Neural progenitor cell (in vitro differentiated cells): ENCODE measurements around the gene THSD1. TPM values are rescaled to one million over a fixed set of nuclear protein-coding genes. Genes with fewer than 3 reads are reported as not detected.

Experiments
- DNase-seq: peaks from one replicate; pipeline ENCODE4 v3.0.0-alpha.2; 2016; ENCODE audit warnings: low spot score
- H2AFZ ChIP-seq: fragments of 200-600 bp; sonication (generic); replicated peaks from 2 replicates; pipeline ENCODE4 v1.6.1; 2016; ENCODE audit warnings: antibody characterized with exemption
- H3F3A ChIP-seq: fragments of 200-600 bp; sonication (generic); 2 replicates; pipeline ENCODE4 v1.6.1; 2016; ENCODE audit warnings: antibody characterized with exemption, low read depth
- H3K27ac ChIP-seq: fragments of 200-600 bp; sonication (generic); 2 replicates; pipeline ENCODE4 v1.5.1; 2016; ENCODE audit warnings: mild to moderate bottlenecking
- H3K27me3 ChIP-seq: fragments of 200-600 bp; sonication (generic); 2 replicates; pipeline ENCODE4 v1.6.1; 2016; ENCODE audit warnings: mild to moderate bottlenecking, moderate library complexity
- H3K36me3 ChIP-seq: fragments of 200-600 bp; sonication (generic); 2 replicates; pipeline ENCODE4 v1.5.1; 2016
- H3K4me1 ChIP-seq: fragments of 200-600 bp; sonication (generic); 2 replicates; pipeline ENCODE4 v1.6.1; 2016; ENCODE audit warnings: mixed run types
- H3K4me2 ChIP-seq: fragments of 200-600 bp; sonication (generic); 2 replicates; pipeline ENCODE4 v1.6.1; 2016
- H3K4me3 ChIP-seq: fragments of 200-600 bp; sonication (generic); 2 replicates; pipeline ENCODE4 v1.5.1; 2016
- H3K79me2 ChIP-seq: fragments of 200-600 bp; sonication (generic); 2 replicates; pipeline ENCODE4 v1.6.1; 2016; ENCODE audit warnings: low read depth
- H3K9ac ChIP-seq: fragments of 200-600 bp; sonication (generic); 2 replicates; pipeline ENCODE4 v1.6.1; 2016
- H3K9me3 ChIP-seq: fragments of 200-600 bp; sonication (generic); 2 replicates; pipeline ENCODE4 v1.5.1; 2016; ENCODE audit warnings: low read depth
- H4K20me1 ChIP-seq: fragments of 200-600 bp; sonication (generic); 2 replicates; pipeline ENCODE4 v1.6.1; 2016; ENCODE audit warnings: low read depth
- H3K27ac Mint-ChIP-seq: 3 replicates; pipeline ENCODE4 v1.8.0; 2021; ENCODE audit warnings: mixed read lengths
- H3K27me3 Mint-ChIP-seq: 2 replicates; pipeline ENCODE4 v1.8.0; 2022; ENCODE audit warnings: low read depth, mild to moderate bottlenecking, inconsistent platforms, moderate library complexity, mixed read lengths; ENCODE audit not compliant: insufficient read depth
- H3K36me3 Mint-ChIP-seq: 3 replicates; pipeline ENCODE4 v1.8.0; 2021; ENCODE audit warnings: mixed read lengths
- H3K4me1 Mint-ChIP-seq: 3 replicates; pipeline ENCODE4 v1.8.0; 2021; ENCODE audit warnings: mixed read lengths
- H3K4me3 Mint-ChIP-seq: 3 replicates; pipeline ENCODE4 v1.8.0; 2021; ENCODE audit warnings: mild to moderate bottlenecking, moderate library complexity, mixed read lengths
- H3K9me3 Mint-ChIP-seq: 3 replicates; pipeline ENCODE4 v1.8.0; 2020; ENCODE audit warnings: mixed read lengths
- CTCF ChIP-seq: fragments of 200-600 bp; sonication (generic); IDR thresholded peaks from 2 replicates; pipeline ENCODE4 v1.5.1; 2017; ENCODE audit warnings: antibody characterized with exemption, mild to moderate bottlenecking
- EZH2 ChIP-seq: fragments of 200-600 bp; sonication (generic); IDR thresholded peaks from 2 replicates; pipeline ENCODE4 v1.6.1; 2017; ENCODE audit warnings: antibody characterized with exemption, mild to moderate bottlenecking, moderate library complexity
- EZH2phosphoT487 ChIP-seq: fragments of 200-600 bp; sonication (generic); IDR thresholded peaks from 2 replicates; pipeline ENCODE4 v1.6.1; 2017; ENCODE audit warnings: antibody characterized with exemption
- total RNA-seq: library from RNA; depleted of rRNA; stranded (reverse); fragments of >200 nt; gene quantifications from 2 replicates; pipeline ENCODE4 v1.2.3, GENCODE V29; 2015; ENCODE audit warnings: low replicate concordance

THSD1 gene
- total RNA-seq, 1 donor from 2014 or later: 0.45 TPM

- no peak for DNase-seq
- Histone ChIP-seq H3K79me2 (no peaks in the 10 kb centered on the region), H3K9ac (no peak overlapping the region), H3K4me2 (no peak overlapping the region), H3K27me3 (no peaks in the 10 kb centered on the region), H4K20me1 (no peaks in the 10 kb centered on the region), H3K9me3 (no peaks in the 10 kb centered on the region), H3K4me3 (no peak overlapping the region), H3K4me1 (no peaks in the 10 kb centered on the region), H3K36me3 (no peaks in the 10 kb centered on the region), H3K27ac (no peak overlapping the region), H2AFZ (no peak overlapping the region), H3F3A (no peaks in the 10 kb centered on the region)
- Mint-ChIP-seq H3K9me3 (peaks cover 2% of the 10 kb centered on the region), H3K4me1 (no peaks in the 10 kb centered on the region), H3K4me3 (no peak overlapping the region), H3K27me3 (no peaks in the 10 kb centered on the region), H3K27ac (no peak overlapping the region), H3K36me3 (no peaks in the 10 kb centered on the region)
- TF ChIP-seq CTCF (no peak), EZH2 (no peak), EZH2phosphoT487 (no peak)
Measured at GRCh38 chr13:52356327-52356726, 49.6 kb downstream of the THSD1 start.

GRCh38 chr13:52353193-52353592 lies 52.8 kb downstream of the THSD1 start:
- H2AFZ ChIP-seq: no peak overlapping the region
- Mint-ChIP-seq H3K4me1 (peaks cover 3% of the 10 kb centered on the region), H3K27me3 (no peaks in the 10 kb centered on the region), H3K4me3 (no peak overlapping the region), H3K36me3 (no peaks in the 10 kb centered on the region), H3K27ac (no peak overlapping the region), H3K9me3 (peaks cover 3% of the 10 kb centered on the region)
- no peaks in the 10 kb centered on the region for H3K79me2 ChIP-seq
- no peaks in the 10 kb centered on the region for H3K9me3 ChIP-seq
- H3K4me1 ChIP-seq: no peaks in the 10 kb centered on the region
- H3K36me3 ChIP-seq: no peaks in the 10 kb centered on the region
- H3K9ac ChIP-seq: no peak overlapping the region
- H3K27ac ChIP-seq: no peak overlapping the region
- DNase-seq: no peak
- no peak overlapping the region for H3K4me2 ChIP-seq
- no peak overlapping the region for H3K4me3 ChIP-seq
- no peaks in the 10 kb centered on the region for H4K20me1 ChIP-seq
- no peaks in the 10 kb centered on the region for H3F3A ChIP-seq
- no peaks in the 10 kb centered on the region for H3K27me3 ChIP-seq
- TF ChIP-seq EZH2: no peak
- TF ChIP-seq CTCF: no peak
- TF ChIP-seq EZH2phosphoT487: no peak

GRCh38 chr13:52348983-52349780 lies 56.8 kb downstream of the THSD1 start:
- H3K27ac ChIP-seq: no peak overlapping the region
- H3F3A ChIP-seq: no peaks in the 10 kb centered on the region
- Mint-ChIP-seq H3K36me3 (no peaks in the 10 kb centered on the region), H3K4me1 (peaks cover 5% of the 10 kb centered on the region), H3K27me3 (no peaks in the 10 kb centered on the region), H3K27ac (no peak overlapping the region), H3K4me3 (no peak overlapping the region), H3K9me3 (peaks cover 3% of the 10 kb centered on the region)
- no peak overlapping the region for H2AFZ ChIP-seq
- H3K36me3 ChIP-seq: no peaks in the 10 kb centered on the region
- no peak overlapping the region for H3K9ac ChIP-seq
- H3K79me2 ChIP-seq: no peaks in the 10 kb centered on the region
- DNase-seq: no peak
- no peak overlapping the region for H3K4me3 ChIP-seq
- H3K4me2 ChIP-seq: no peak overlapping the region
- no peaks in the 10 kb centered on the region for H3K9me3 ChIP-seq
- H3K27me3 ChIP-seq: no peaks in the 10 kb centered on the region
- no peaks in the 10 kb centered on the region for H3K4me1 ChIP-seq
- TF ChIP-seq EZH2phosphoT487: no peak
- no peak for TF ChIP-seq CTCF
- TF ChIP-seq EZH2: no peak
- H4K20me1 ChIP-seq: no peaks in the 10 kb centered on the region
